HCT116 (cell line): ENCODE results near the gene CMTM6. TPM values are rescaled to one million over a fixed set of nuclear protein-coding genes. Genes with fewer than 3 reads are reported as not detected.

ENCODE experiments used
- ATAC-seq: fragments of 200-7000 bp; cut with Tn5 transposase; 2 replicates; pipeline ENCODE4 v1.9.1; 2020; ENCODE audit warnings: mild to moderate bottlenecking, moderate library complexity
- BruUV-seq: library from RNA; stranded (reverse); fragments of 400-500 nt; replicated peaks from 2 replicates; lab custom pipeline; 2021; lab: Mats Ljungman, UMichigan
- CTCF ChIA-PET: fragments of 300-600 bp; sonication (Branson Sonifier 250); formaldehyde crosslinking; loops from one replicate; lab custom pipeline; 2021; ENCODE audit warnings: antibody characterized with exemption; lab: Charles Lee
- POLR2A ChIA-PET: fragments of 300-600, 350-600 bp; sonication (Branson Sonifier 250); formaldehyde crosslinking; loops from one replicate; lab custom pipeline; 2021; ENCODE audit warnings: antibody characterized with exemption; lab: Charles Lee
- RAD21 ChIA-PET, 2 experiments: fragments of 300-600 bp; sonication (Branson Sonifier 250); formaldehyde crosslinking; loops; one replicate each; lab custom pipeline; 2023; ENCODE audit warnings: low total read pairs in 2 of 2; ENCODE audit not compliant: uncharacterized antibody in 2 of 2, unreplicated experiment in 2 of 2, low non-redundant PET in 1 of 2; lab: Charles Lee
- DNase-seq: peaks from one replicate; pipeline ENCODE4 v3.0.0-alpha.2; 2010; ENCODE audit warnings: low read depth, low spot score
- H2AFZ ChIP-seq: fragments of 200-600 bp; shearing (Covaris generic), sonication (generic); 2 replicates; pipeline ENCODE4 v1.6.1; 2017; ENCODE audit warnings: low read depth, mixed run types, mixed read lengths, antibody characterized with exemption, low read length; ENCODE audit not compliant: poor library complexity, severe bottlenecking
- H3K27ac ChIP-seq: 2 replicates; pipeline ENCODE4 v1.5.1; 2012; ENCODE audit warnings: low read depth, low read length
- H3K27me3 ChIP-seq: fragments of 200-600 bp; sonication (generic); 2 replicates; pipeline ENCODE4 v1.6.1; 2016; ENCODE audit warnings: mixed run types, low read length, mixed read lengths; ENCODE audit not compliant: insufficient read depth
- H3K36me3 ChIP-seq, 2 experiments: fragments of 200-500 bp in 1 of 2; fragments of 200-600 bp in 1 of 2; sonication (Bioruptor generic) in 1 of 2; sonication (generic) in 1 of 2; 2 replicates each; pipeline versions ENCODE4 v1.5.1 to v1.6.1; 2014 to 2016; ENCODE audit warnings: low read length in 2 of 2, inconsistent platforms in 1 of 2, mixed read lengths in 1 of 2, mixed run types in 1 of 2; ENCODE audit not compliant: insufficient read depth in 2 of 2, control insufficient read depth in 1 of 2
- H3K4me1 ChIP-seq, 2 experiments: fragments of 200-600 bp in 1 of 2; sonication (generic) in 1 of 2; 2 replicates each; pipeline versions ENCODE4 v1.5.1 to v1.6.1; 2012 to 2017; ENCODE audit warnings: low read length in 2 of 2, inconsistent platforms in 1 of 2, mild to moderate bottlenecking in 1 of 2, mixed read lengths in 1 of 2, mixed run types in 1 of 2, moderate library complexity in 1 of 2; ENCODE audit not compliant: insufficient read depth in 2 of 2, control insufficient read depth in 1 of 2
- H3K4me2 ChIP-seq: fragments of 200-600 bp; sonication (generic); 2 replicates; pipeline ENCODE4 v1.6.1; 2017; ENCODE audit warnings: mixed run types, low read length, mixed read lengths
- H3K4me3 ChIP-seq, 2 experiments: fragments of 200-600 bp in 1 of 2; sonication (generic) in 1 of 2; replicated peaks in 1 of 2; 2 replicates each; pipeline ENCODE4 v1.5.1; 2011 to 2016; ENCODE audit warnings: low read length in 2 of 2, control low read depth in 1 of 2, low read depth in 1 of 2, mild to moderate bottlenecking in 1 of 2, mixed read lengths in 1 of 2, mixed run types in 1 of 2
- H3K79me2 ChIP-seq: fragments of 200-600 bp; sonication (generic); 2 replicates; pipeline ENCODE4 v1.6.1; 2017; ENCODE audit warnings: mild to moderate bottlenecking, mixed run types, low read length, moderate library complexity, mixed read lengths; ENCODE audit not compliant: insufficient read depth
- H3K9ac ChIP-seq: fragments of 200-600 bp; sonication (generic); 2 replicates; pipeline ENCODE4 v1.6.1; 2016; ENCODE audit warnings: low read length, mixed read lengths
- H3K9me2 ChIP-seq: fragments of 200-600 bp; sonication (generic), shearing (Covaris generic); 2 replicates; pipeline ENCODE4 v1.6.1; 2017; ENCODE audit warnings: mixed run types, mild to moderate bottlenecking, moderate library complexity; ENCODE audit not compliant: insufficient read depth
- H3K9me3 ChIP-seq, 2 experiments: fragments of 200-500 bp in 1 of 2; fragments of 200-600 bp in 1 of 2; sonication (Bioruptor generic) in 1 of 2; sonication (generic) in 1 of 2; 2 replicates each; pipeline ENCODE4 v1.6.1; 2014 to 2017; ENCODE audit warnings: low read length in 2 of 2, mixed read lengths in 2 of 2, inconsistent platforms in 1 of 2, low read depth in 1 of 2, mild to moderate bottlenecking in 1 of 2, mixed run types in 1 of 2, moderate library complexity in 1 of 2; ENCODE audit not compliant: control insufficient read depth in 1 of 2, insufficient read depth in 1 of 2
- H4K20me1 ChIP-seq: fragments of 200-600 bp; sonication (generic), shearing (Covaris generic); 2 replicates; pipeline ENCODE4 v1.6.1; 2017; ENCODE audit warnings: mixed run types, mild to moderate bottlenecking, moderate library complexity; ENCODE audit not compliant: insufficient read depth
- ATF3 ChIP-seq: IDR thresholded peaks from 2 replicates; pipeline ENCODE4 v1.6.1; 2012
- CBX3 ChIP-seq: IDR thresholded peaks from 2 replicates; pipeline ENCODE4 v1.6.1; 2012; ENCODE audit warnings: low read depth
- CTCF ChIP-seq, 3 experiments: fragments of 200-600 bp in 1 of 3; sonication (generic) in 1 of 3; IDR thresholded peaks in 2 of 3; conservative IDR thresholded peaks in 1 of 3; 2 replicates each; pipeline ENCODE4 v1.5.1; 2012 to 2017; ENCODE audit warnings: low read depth in 2 of 3, low read length in 2 of 3, antibody characterized with exemption in 1 of 3, borderline replicate concordance in 1 of 3, control low read depth in 1 of 3, mild to moderate bottlenecking in 1 of 3, mixed read lengths in 1 of 3, mixed run types in 1 of 3, moderate library complexity in 1 of 3; ENCODE audit not compliant: insufficient read depth in 1 of 3
- ELF1 ChIP-seq: IDR thresholded peaks from 2 replicates; pipeline ENCODE4 v1.6.1; 2012; ENCODE audit warnings: low read depth, borderline replicate concordance
- EZH2phosphoT487 ChIP-seq: fragments of 200-600 bp; IDR thresholded peaks from 2 replicates; pipeline ENCODE4 v1.6.1; 2018; ENCODE audit warnings: antibody characterized with exemption, borderline replicate concordance
- JUND ChIP-seq: IDR thresholded peaks from 2 replicates; pipeline ENCODE4 v1.6.1; 2012
- REST ChIP-seq: IDR thresholded peaks from 2 replicates; pipeline ENCODE4 v1.6.1; 2012; ENCODE audit warnings: low read depth
- SP1 ChIP-seq: IDR thresholded peaks from 2 replicates; pipeline ENCODE4 v1.6.1; 2012; ENCODE audit warnings: low read depth
- TCF7L2 ChIP-seq: IDR thresholded peaks from 2 replicates; pipeline ENCODE4 v1.7.0; 2011; ENCODE audit warnings: borderline replicate concordance, inconsistent platforms; ENCODE audit not compliant: insufficient read depth, insufficient read length; ENCODE audit errors: extremely low read depth
- YY1 ChIP-seq: IDR thresholded peaks from 2 replicates; pipeline ENCODE4 v1.6.1; 2011; ENCODE audit warnings: low read length, low read depth, moderate library complexity, mild to moderate bottlenecking; ENCODE audit not compliant: insufficient replicate concordance; ENCODE audit errors: extremely low read depth
- intact Hi-C: fragments of 100-400 bp; cut with micrococcal nuclease; formaldehyde crosslinking; loops from 2 replicates; pipeline ENCODE4 v1.10.0; 2022
- total RNA-seq: library from RNA; stranded (reverse); gene quantifications from one replicate; pipeline ENCODE4 v1.2.1, GENCODE V29; 2021; ENCODE audit not compliant: unreplicated experiment

The CMTM6 gene
- total RNA-seq, 1 experiment from 2014 or later = 41.1 TPM

DNA sequence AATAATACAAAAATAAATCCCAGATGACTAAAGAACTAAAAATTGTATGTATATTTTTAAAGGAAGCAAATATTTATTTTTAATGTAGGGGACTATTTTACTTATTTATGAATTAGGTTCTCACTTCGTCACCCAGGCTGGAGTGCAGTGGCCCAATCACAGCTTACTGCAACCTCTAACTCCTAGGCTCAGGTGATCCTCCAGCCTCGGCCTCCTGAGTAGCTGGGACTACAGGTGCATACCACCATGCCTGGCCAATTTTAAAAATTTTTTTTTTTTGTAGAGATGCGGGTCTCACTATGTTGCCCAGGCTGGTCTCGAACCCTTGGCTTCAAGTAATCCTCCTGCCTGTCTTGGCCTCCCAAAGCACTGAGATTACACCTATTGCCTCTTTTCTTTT, 68.4 kb downstream of the CMTM6 start:
- Histone ChIP-seq H3K79me2 (peaks cover 97% of the 10 kb centered on the region), H3K36me3 (no peaks in the 10 kb centered on the region; a peak in 1 of 4 replicates), H3K27me3 (no peaks in the 10 kb centered on the region), H3K27ac (no peak overlapping the region), H3K9me3 (no peaks in the 10 kb centered on the region)
- no peak for ATAC-seq
- CTCF ChIA-PET = no interaction called here
- no peak for DNase-seq
- TF ChIP-seq SP1 = no peak
- TF ChIP-seq JUND = no peak
- no peak for TF ChIP-seq CTCF (IDR thresholded peaks at IDR 0.05 in 2 of 3, conservative IDR thresholded peaks at IDR 0.05 in 1 of 3; ENCODE audit: borderline replicate concordance in 1 of 3, insufficient read depth in 1 of 3, low read depth in 2 of 3, low read length in 2 of 3)
- TF ChIP-seq, all 23 proteins: peak for 0
- Histone ChIP-seq H3K4me1 (peaks cover 0 to 50% of the 10 kb centered on the region in 2 experiments; a peak in 2 of 4 replicates), H3K9ac (no peak overlapping the region), H3K4me3 (no peak overlapping the region), H3K4me2 (no peak overlapping the region), H2AFZ (no peak overlapping the region), H4K20me1 (no peaks in the 10 kb centered on the region), H3K9me2 (no peaks in the 10 kb centered on the region)
- ChIA-PET RAD21 (no interaction called here), POLR2A (no interaction called here)
- no TSS peak for BruUV-seq
- intact Hi-C loops = no loop called here

- H3K9me3 ChIP-seq = no peaks in the 10 kb centered on the region
- H3K9me2 ChIP-seq = no peaks in the 10 kb centered on the region
- ATAC-seq (no peak), DNase-seq (no peak)
- H4K20me1 ChIP-seq = no peaks in the 10 kb centered on the region
- no peak overlapping the region for H3K27ac ChIP-seq
- H3K4me3 ChIP-seq = no peak overlapping the region
- ChIA-PET POLR2A (no interaction called here), RAD21 (no interaction called here), CTCF (no interaction called here)
- intact Hi-C loops = no loop called here
- H3K36me3 ChIP-seq = no peaks in the 10 kb centered on the region; a peak in 1 of 4 replicates
- H3K27me3 ChIP-seq = no peaks in the 10 kb centered on the region
- H3K4me2 ChIP-seq = 0 out of 2 replicates have a peak overlapping the region, but pooled peaks have one; percentile 5
- H3K4me1 ChIP-seq = peaks cover 0 to 48% of the 10 kb centered on the region in 2 experiments; a peak in 2 of 4 replicates
- no peak overlapping the region for H3K9ac ChIP-seq
- no peak overlapping the region for H2AFZ ChIP-seq
- H3K79me2 ChIP-seq = peaks cover 97% of the 10 kb centered on the region
- BruUV-seq = no TSS peak
- TF ChIP-seq ATF3 (no peak), YY1 (no peak), CBX3 (no peak), REST (no peak), ELF1 (no peak), TCF7L2 (no peak), EZH2phosphoT487 (no peak), SP1 (no peak)
Observed at GRCh38 chr3:32432711-32433530, 69.7 kb downstream of the CMTM6 start.
